Liver (tissue), 9 donors: Measurements from ENCODE around the gene PNMA8C. TPM values are rescaled to one million over a fixed set of nuclear protein-coding genes. Genes with fewer than 3 reads are reported as not detected.

Source experiments
- DNase-seq: peaks from one replicate; pipeline ENCODE4 v3.0.0-alpha.2; 2017; ENCODE audit warnings: low spot score
- H3K27ac ChIP-seq, 2 donors: one replicate each; pipeline ENCODE4 v1.7.0; 2013; ENCODE audit warnings: inconsistent platforms in 2 of 2, low read length in 2 of 2, control low read depth in 1 of 2, low read depth in 1 of 2, mild to moderate bottlenecking in 1 of 2
- H3K27me3 ChIP-seq, 4 donors: one replicate each; pipeline versions ENCODE4 v1.6.1 to v1.7.0; 2013; ENCODE audit warnings: low read length in 3 of 4, inconsistent platforms in 1 of 4, mild to moderate bottlenecking in 1 of 4, moderate library complexity in 1 of 4; ENCODE audit not compliant: control insufficient read depth in 4 of 4, insufficient read depth in 4 of 4
- H3K36me3 ChIP-seq, 4 donors: one replicate each; pipeline versions ENCODE4 v1.6.1 to v1.7.0; 2013; ENCODE audit warnings: low read length in 3 of 4, mild to moderate bottlenecking in 3 of 4, low read depth in 1 of 4, moderate library complexity in 1 of 4; ENCODE audit not compliant: control insufficient read depth in 4 of 4, insufficient read depth in 3 of 4
- H3K4me1 ChIP-seq, 4 donors: one replicate each; pipeline versions ENCODE4 v1.6.1 to v1.7.0; 2013; ENCODE audit warnings: low read length in 3 of 4, mild to moderate bottlenecking in 3 of 4, moderate library complexity in 1 of 4; ENCODE audit not compliant: control insufficient read depth in 4 of 4, insufficient read depth in 4 of 4
- H3K4me3 ChIP-seq, 3 donors: one replicate each; pipeline versions ENCODE4 v1.6.1 to v1.7.0; 2013; ENCODE audit warnings: low read length in 3 of 3, control low read depth in 1 of 3, low read depth in 1 of 3, mild to moderate bottlenecking in 1 of 3
- H3K9ac ChIP-seq, 2 donors: one replicate each; pipeline ENCODE4 v1.7.0; 2013; ENCODE audit warnings: low read length in 2 of 2, mild to moderate bottlenecking in 2 of 2, moderate library complexity in 2 of 2, control low read depth in 1 of 2, low read depth in 1 of 2
- H3K9me3 ChIP-seq, 4 donors: one replicate each; pipeline versions ENCODE4 v1.6.1 to v1.7.0; 2013; ENCODE audit warnings: low read length in 3 of 4; ENCODE audit not compliant: control insufficient read depth in 4 of 4
- CTCF ChIP-seq: fragments of 150-350 bp; IDR thresholded peaks from 2 replicates; pipeline ENCODE4 v1.5.1; 2017; ENCODE audit warnings: improper control_type of control experiment, low read depth, low read length; ENCODE audit not compliant: missing input control
- EGR1 ChIP-seq, 2 donors: IDR thresholded peaks; 2 replicates each; pipeline ENCODE4 v1.6.1; 2016 to 2018; ENCODE audit warnings: antibody characterized with exemption in 2 of 2, low read depth in 2 of 2
- FOXA1 ChIP-seq: IDR thresholded peaks from 2 replicates; pipeline ENCODE4 v1.6.1; 2016; ENCODE audit warnings: antibody characterized with exemption
- FOXA2 ChIP-seq: IDR thresholded peaks from 2 replicates; pipeline ENCODE4 v1.6.1; 2016; ENCODE audit warnings: antibody characterized with exemption
- GABPA ChIP-seq, 2 donors: IDR thresholded peaks in 1 of 2; conservative IDR thresholded peaks in 1 of 2; 2 replicates each; pipeline ENCODE4 v1.6.1; 2016; ENCODE audit warnings: antibody characterized with exemption in 2 of 2, mild to moderate bottlenecking in 1 of 2, moderate library complexity in 1 of 2
- HNF4G ChIP-seq: IDR thresholded peaks from 2 replicates; pipeline ENCODE4 v1.6.1; 2016; ENCODE audit warnings: antibody characterized with exemption
- JUND ChIP-seq, 2 donors: IDR thresholded peaks; 2 replicates each; pipeline ENCODE4 v1.6.1; 2016; ENCODE audit warnings: antibody characterized with exemption in 2 of 2
- NR2F2 ChIP-seq: IDR thresholded peaks from 2 replicates; pipeline ENCODE4 v1.6.1; 2016; ENCODE audit warnings: antibody characterized with exemption
- RAD21 ChIP-seq, 2 donors: IDR thresholded peaks; 2 replicates each; pipeline ENCODE4 v1.6.1; 2016; ENCODE audit warnings: antibody characterized with exemption in 2 of 2, mild to moderate bottlenecking in 2 of 2
- REST ChIP-seq: IDR thresholded peaks from 2 replicates; pipeline ENCODE4 v1.6.1; 2016; ENCODE audit warnings: antibody characterized with exemption, mild to moderate bottlenecking
- RXRA ChIP-seq, 2 donors: IDR thresholded peaks; 2 replicates each; pipeline ENCODE4 v1.6.1; 2017 to 2018; ENCODE audit warnings: antibody characterized with exemption in 2 of 2, mild to moderate bottlenecking in 1 of 2
- SP1 ChIP-seq: IDR thresholded peaks from 2 replicates; pipeline ENCODE4 v1.6.1; 2018; ENCODE audit warnings: antibody characterized with exemption, mild to moderate bottlenecking
- YY1 ChIP-seq: IDR thresholded peaks from 2 replicates; pipeline ENCODE4 v1.6.1; 2016; ENCODE audit warnings: antibody characterized with exemption, mild to moderate bottlenecking
- WGBS: extraction: QIAGEN DNeasy Blood & Tissue Kit; methylation state at CpG from one replicate; pipeline ENCODE4 v1.1.7; 2013; 5-methylcytosine and 5-hydroxymethylcytosine counted together
- polyA plus RNA-seq, 2 donors: library from polyadenylated mRNA; stranded (reverse) in 1 of 2; unstranded in 1 of 2; fragments of 200-250 nt in 1 of 2; fragments of >200 nt in 1 of 2; fragmentation: Nextera tagmentation in 1 of 2; extraction: Ambion mirVana in 1 of 2; gene quantifications; one replicate each; pipeline versions ENCODE4 v1.2.1 to v1.2.3, GENCODE V29; 2013 to 2015
- total RNA-seq, 2 donors: library from RNA; depleted of rRNA; stranded (reverse); fragments of >200 nt; gene quantifications; one replicate each; pipeline ENCODE4 v1.2.3, GENCODE V29; 2014
- TF ChIP-seq, protein P1 (sequence below): IDR thresholded peaks from 2 replicates; pipeline ENCODE4 v1.6.1; 2016; ENCODE audit warnings: antibody characterized with exemption
- TF ChIP-seq, protein P2 (sequence below): IDR thresholded peaks from 2 replicates; pipeline ENCODE4 v1.6.1; 2016; ENCODE audit warnings: antibody characterized with exemption
- TF ChIP-seq, protein P3 (sequence below): IDR thresholded peaks from 2 replicates; pipeline ENCODE4 v1.6.1; 2016; ENCODE audit warnings: antibody characterized with exemption
- donor health status: healthy.
- donor health status: healthy.
- donor health status: healthy.
- donor health status: healthy.
- donor health status: healthy.

Gene PNMA8C
- total and polyA plus RNA-seq, 4 donors, result under 0.01 TPM; not detected in 3

DNA sequence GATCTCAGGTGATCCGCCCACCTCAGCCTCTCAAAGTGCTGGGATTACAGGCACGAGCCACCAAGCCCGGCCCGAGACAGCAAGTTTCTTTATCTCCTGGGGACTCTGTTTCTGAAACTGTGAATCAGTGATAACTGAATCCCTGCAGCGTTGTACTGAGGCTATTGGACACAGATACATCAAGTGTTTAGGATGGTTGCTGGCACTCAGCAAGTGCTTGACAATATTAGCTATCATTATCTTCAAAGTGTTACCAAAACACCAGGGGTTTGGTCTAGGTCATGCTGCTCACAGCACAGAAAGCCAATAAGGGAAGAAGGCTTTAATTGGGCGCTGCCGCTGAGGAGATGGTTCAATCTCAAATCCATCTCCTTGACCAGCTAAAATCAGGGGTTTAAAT lies 20.5 kb upstream of the PNMA8C start:
- H3K9ac ChIP-seq, result no peak overlapping the region
- H3K36me3 ChIP-seq, result no peaks in the 10 kb centered on the region
- no peak overlapping the region for H3K27ac ChIP-seq
- 57% methylated on average over 7 of the region's 7 CpGs for WGBS
- H3K9me3 ChIP-seq, result no peaks in the 10 kb centered on the region
- H3K27me3 ChIP-seq, result no peaks in the 10 kb centered on the region
- no peak overlapping the region for H3K4me3 ChIP-seq
- DNase-seq, result no peak
- H3K4me1 ChIP-seq, result no peaks in the 10 kb centered on the region
- TF ChIP-seq RAD21 (IDR thresholded peaks at IDR 0.05) (no peak), HNF4G (no peak), FOXA1 (no peak), REST (no peak), SP1 (no peak), JUND (IDR thresholded peaks at IDR 0.05) (no peak)
- TF ChIP-seq, protein P1, sequence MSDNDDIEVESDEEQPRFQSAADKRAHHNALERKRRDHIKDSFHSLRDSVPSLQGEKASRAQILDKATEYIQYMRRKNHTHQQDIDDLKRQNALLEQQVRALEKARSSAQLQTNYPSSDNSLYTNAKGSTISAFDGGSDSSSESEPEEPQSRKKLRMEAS, result no peak

- no peaks in the 10 kb centered on the region for H3K27me3 ChIP-seq
- H3K9me3 ChIP-seq, result no peaks in the 10 kb centered on the region
- H3K4me3 ChIP-seq, result no peak overlapping the region
- no peak for TF ChIP-seq NR2F2
- no peak for TF ChIP-seq HNF4G
- no peak for TF ChIP-seq EGR1 (IDR thresholded peaks at IDR 0.05; ENCODE audit: low read depth in 2 of 2)
- TF ChIP-seq, protein P2, sequence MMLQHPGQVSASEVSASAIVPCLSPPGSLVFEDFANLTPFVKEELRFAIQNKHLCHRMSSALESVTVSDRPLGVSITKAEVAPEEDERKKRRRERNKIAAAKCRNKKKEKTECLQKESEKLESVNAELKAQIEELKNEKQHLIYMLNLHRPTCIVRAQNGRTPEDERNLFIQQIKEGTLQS, result no peak
- TF ChIP-seq CTCF, result no peak
- TF ChIP-seq FOXA1, result no peak
- TF ChIP-seq SP1, result no peak
- TF ChIP-seq RAD21 (IDR thresholded peaks at IDR 0.05), result no peak
- TF ChIP-seq FOXA2, result no peak
- TF ChIP-seq YY1, result no peak
- TF ChIP-seq, protein P1, result no peak
- no peak for TF ChIP-seq RXRA (IDR thresholded peaks at IDR 0.05)
- no peak for TF ChIP-seq GABPA (IDR thresholded peaks at IDR 0.05 in 1 of 2, conservative IDR thresholded peaks at IDR 0.05 in 1 of 2)
- no peak for TF ChIP-seq JUND (IDR thresholded peaks at IDR 0.05)
- TF ChIP-seq, protein P3, sequence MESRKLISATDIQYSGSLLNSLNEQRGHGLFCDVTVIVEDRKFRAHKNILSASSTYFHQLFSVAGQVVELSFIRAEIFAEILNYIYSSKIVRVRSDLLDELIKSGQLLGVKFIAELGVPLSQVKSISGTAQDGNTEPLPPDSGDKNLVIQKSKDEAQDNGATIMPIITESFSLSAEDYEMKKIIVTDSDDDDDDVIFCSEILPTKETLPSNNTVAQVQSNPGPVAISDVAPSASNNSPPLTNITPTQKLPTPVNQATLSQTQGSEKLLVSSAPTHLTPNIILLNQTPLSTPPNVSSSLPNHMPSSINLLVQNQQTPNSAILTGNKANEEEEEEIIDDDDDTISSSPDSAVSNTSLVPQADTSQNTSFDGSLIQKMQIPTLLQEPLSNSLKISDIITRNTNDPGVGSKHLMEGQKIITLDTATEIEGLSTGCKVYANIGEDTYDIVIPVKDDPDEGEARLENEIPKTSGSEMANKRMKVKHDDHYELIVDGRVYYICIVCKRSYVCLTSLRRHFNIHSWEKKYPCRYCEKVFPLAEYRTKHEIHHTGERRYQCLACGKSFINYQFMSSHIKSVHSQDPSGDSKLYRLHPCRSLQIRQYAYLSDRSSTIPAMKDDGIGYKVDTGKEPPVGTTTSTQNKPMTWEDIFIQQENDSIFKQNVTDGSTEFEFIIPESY, result no peak
- H3K36me3 ChIP-seq, result no peaks in the 10 kb centered on the region
- DNase-seq, result no peak
- H3K27ac ChIP-seq, result no peak overlapping the region
- 93% methylated on average over 10 of the region's 10 CpGs for WGBS
- H3K9ac ChIP-seq, result no peak overlapping the region
- H3K4me1 ChIP-seq, result no peaks in the 10 kb centered on the region
Measured at GRCh38 chr19:46448601-46449000, 19.9 kb upstream of the PNMA8C start.
